Left renal cortex interstitium (tissue), 4 donors: ENCODE data around the gene RANBP3. TPM values are rescaled to one million over a fixed set of nuclear protein-coding genes. Genes with fewer than 3 reads are reported as not detected.
"Not testable (repeated sequence)": the region's sequence is repeated elsewhere in the genome, so short reads cannot be mapped to it uniquely, and the experiment has no call there.

Experiments used
- DNase-seq, 4 donors: peaks; one replicate each; pipeline ENCODE4 v3.0.0-alpha.2; 2013; ENCODE audit warnings: low read depth in 4 of 4, low spot score in 2 of 4, missing footprints in 1 of 4
- polyA plus RNA-seq, 4 donors: library from polyadenylated mRNA; unstranded; fragments of 120-200 nt; gene quantifications; one replicate each; pipeline ENCODE4 v1.2.1, GENCODE V29; 2013; ENCODE audit not compliant: insufficient read length in 4 of 4

The RANBP3 gene
- polyA plus RNA-seq, 4 donors: 67.7 to 73.7 (median 72.4) TPM

DNA sequence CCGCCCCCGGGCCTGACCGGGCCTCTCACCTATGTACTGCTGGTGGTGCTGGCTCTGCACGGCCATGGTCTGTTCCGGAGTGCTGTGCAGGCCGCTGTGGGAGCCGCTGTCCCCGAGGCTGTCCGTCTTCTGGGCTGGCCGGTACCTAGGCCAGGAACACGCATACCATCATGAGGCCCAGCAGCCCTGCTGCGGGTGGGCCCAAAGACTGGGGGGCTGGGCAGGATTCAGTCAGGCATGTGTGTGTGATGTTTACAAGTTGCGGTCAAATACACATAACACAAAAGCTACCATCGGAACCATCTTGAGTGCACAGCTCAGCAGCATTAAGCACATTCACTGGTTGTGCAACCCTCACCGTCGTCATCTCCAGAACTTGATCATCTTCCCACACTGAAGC, 32.2 kb upstream of the RANBP3 start:
- no peak for DNase-seq

DNA sequence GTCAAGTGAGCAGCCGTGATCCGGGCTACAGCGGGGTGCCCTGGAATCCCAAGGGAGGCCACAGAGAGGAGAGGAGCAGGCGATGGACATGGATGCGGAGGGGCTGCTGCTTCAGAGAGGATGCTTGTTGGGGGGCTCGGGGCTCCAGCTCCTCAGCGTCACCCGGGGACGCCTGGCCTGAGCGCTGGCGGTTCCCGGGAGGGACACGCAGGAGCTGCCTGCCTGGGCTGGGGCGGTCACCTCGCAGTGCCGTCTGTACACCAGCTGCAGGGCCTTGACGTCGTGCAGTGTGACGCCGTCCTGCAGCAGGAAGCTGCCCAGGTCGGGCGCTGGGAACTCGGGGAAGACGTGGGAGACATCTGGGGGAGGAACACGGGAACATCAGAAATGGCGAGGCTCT, 29.9 kb upstream of the RANBP3 start:
- no peak for DNase-seq

- no peak for DNase-seq
Observed at GRCh38 chr19:6006896-6007295, 29.0 kb upstream of the RANBP3 start.

DNA sequence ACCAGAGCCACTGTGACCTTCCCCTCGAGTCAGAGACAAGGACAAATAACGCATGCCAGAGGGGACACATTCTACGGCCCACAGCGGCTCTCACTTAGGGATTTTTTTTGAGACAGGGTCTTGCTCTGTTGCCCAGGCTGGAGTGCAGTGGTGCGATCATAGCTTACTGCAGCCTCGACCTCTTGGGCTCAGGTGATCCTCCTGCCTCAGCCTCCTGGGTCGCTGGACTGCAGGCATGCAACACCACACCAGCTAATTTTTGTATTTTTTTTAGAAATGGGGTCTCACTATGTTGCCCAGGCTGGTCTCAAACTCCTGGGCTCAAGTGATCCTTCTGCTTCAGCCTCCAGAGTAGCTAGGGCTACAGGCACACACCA, 28.1 kb upstream of the RANBP3 start:
- DNase-seq: not testable (repeated sequence)

DNA sequence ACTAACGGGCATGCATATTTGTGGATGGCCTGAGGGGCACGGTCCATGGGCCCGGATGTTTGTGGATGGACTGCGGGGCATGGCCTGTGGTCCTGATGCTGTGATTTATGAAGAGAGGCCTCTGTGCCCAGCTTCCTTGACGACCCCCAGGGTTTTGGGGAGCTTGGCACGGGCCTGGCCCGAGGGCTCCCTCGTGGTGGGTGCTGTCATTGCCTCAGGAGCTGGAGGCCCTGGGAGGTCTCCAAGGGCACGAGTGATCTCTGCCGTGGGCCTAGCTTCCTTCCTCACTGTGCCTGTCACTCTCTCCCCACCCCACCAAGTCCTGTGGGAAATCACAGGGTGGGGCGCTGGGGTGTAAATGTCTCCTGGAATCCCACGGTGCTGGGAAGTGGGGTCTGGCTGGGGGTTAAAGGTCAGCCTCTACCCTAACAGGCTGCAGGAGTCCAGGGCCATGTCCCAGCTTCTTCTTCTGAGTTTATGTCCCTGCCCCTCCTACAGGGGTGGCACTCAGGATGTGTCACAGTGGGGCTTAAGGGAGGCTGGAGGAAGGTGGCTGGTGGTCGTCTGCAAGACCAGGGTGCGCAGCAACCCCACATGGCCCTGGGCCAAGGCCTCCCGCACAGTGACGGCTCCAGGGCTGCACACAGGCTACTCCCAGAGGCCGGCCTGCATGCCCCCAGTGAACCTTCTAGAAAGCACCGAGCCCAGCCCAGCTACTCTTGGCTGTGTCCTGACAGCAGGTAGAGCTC, 27.6 kb upstream of the RANBP3 start:
- no peak for DNase-seq

GRCh38 chr19:6003976-6004375, 26.0 kb upstream of the RANBP3 start:
- DNase-seq: no peak

DNA sequence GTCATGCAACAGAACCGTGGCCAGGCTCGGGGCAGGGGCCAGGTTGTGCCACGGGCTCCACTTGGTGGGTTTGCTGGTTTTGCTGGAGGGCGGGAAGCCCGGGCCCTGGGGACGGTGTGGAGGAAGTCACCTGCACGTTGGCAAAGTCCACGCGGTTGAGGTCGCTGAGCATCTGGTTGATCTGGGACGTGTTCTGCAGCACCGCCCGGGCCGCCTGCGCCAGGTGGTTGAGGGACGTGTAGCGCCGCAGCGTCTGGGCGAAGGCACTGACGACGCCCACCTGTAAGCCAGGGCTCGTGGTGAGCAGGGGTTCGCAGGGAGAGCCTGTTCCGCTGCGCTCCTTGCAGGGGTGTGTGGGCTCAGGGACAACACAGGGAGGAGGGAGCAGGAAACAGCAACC, 24.7 kb upstream of the RANBP3 start:
- no peak for DNase-seq

- DNase-seq: no peak
Observed at GRCh38 chr19:6000228-6000847, 22.4 kb upstream of the RANBP3 start.

GRCh38 chr19:5999693-6000092, 21.8 kb upstream of the RANBP3 start:
- DNase-seq: no peak

DNA sequence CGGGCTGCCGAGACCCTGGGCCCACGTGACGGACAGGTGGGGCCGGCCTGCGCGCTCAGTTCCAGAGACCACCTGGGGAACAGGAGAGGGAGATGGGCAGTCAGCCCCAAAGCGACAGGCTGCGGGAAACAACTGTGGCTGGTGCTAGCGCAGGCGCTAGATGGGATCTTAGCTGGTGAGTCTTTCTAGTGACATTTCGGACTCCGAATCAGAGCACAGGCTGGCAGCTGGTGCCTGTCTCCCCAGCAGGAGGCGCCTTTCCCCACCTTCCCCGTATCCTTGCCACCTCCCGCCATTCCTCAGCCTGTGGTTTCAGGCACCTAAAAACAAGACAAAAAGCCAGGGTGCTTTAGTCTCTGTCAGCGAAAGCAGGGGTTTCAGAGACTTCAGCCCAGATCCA, 19.4 kb upstream of the RANBP3 start:
- no peak for DNase-seq

DNA sequence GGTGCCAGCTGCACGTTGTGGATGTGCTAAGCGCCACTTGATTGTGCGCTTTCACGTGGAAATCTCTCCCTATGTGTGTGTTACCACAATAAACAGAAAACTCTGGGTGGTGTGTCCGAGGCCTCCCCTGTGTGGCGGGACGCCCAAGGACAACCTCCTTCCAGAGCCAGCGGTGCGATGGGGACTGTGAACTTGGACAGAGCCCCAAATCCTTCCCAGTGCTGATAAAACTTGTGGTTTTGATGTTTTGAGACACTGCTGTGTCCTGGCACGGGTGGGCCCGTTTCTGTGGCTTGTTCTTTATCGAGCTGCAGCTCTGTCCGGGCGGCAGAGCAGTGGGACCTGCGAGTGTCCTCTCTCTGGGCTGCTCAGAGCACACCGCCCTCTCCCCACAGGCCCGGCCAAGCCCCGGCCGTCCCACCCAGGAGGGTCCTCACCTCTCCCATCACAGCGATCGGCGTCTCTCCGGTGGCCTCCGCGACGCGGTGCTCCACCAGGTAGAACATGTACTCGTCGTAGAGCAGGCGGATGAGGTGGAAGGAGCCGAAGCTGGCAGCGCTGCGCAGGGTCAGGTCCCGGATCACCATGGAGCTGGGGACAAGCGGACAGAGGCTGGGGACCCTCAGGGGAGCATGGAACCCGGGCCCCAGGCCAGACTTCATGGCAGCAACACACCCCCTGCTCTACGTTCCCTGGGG, 18.8 kb upstream of the RANBP3 start:
- DNase-seq: no peak

DNA sequence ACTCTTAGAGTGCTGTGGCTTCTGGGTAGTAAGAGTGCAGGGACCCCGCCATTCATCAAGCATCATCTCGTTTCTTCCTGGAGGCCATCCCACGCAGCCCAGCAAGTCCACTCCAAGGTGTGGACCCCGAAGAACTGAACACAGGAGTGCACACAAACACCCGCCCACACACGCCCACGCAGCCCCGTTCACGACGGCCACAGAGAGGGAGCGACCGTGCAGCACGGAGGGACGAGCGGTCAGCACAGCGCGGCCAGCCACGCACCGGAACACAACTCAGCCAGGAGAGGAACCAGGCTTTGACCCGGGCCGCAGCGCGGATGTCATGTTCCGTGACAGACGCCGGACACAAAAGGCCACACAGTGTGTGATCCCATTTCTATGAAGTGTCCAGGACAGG, 18.2 kb upstream of the RANBP3 start:
- DNase-seq: no peak

- no peak for DNase-seq
Observed at GRCh38 chr19:5995606-5996005, 17.7 kb upstream of the RANBP3 start.

DNA sequence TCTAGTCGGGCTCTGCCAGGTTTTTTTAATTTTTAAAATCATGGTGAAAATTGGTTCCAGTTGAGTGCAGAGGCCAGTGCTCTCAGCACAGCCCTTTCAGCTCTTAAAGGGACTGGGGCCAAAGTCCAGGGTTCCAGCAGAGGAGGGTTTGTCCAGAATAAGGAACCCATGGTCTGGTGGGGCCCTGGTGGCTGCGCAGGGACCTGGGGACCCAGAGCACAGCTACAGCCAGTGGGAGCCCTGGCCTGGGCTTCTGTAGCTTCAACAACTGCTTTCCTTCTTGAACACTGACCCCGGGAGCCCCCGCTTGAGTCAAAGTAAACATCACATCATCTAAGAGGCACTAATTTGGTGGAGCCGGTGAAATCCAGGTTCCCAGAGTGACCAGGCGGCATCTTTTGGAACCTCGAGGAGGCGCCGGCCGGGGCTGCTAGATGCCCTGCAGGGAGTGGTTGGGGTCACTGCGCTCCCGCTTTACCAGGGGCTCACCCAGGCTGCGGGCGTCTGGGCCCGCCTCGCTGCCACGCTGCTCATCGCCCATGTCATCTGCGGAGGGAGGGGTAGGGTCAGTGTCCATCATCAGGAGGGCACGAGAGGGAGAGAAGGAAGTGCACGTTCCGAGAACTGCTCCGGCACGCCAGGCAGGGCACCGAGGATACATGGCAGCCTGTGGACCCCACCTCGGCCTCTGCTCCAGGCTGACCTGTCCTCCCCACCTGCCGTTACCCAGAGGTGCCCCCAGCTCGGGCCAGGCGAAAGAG, 16.6 kb upstream of the RANBP3 start:
- no peak for DNase-seq

GRCh38 chr19:5993648-5994358, 15.9 kb upstream of the RANBP3 start:
- peak in 3 of 4 donors; percentile 47 to 71 (median 54) for DNase-seq

- DNase-seq: no peak
Observed at GRCh38 chr19:5993201-5993600, 15.3 kb upstream of the RANBP3 start.

GRCh38 chr19:5992756-5993155, 14.8 kb upstream of the RANBP3 start:
- DNase-seq: no peak

DNA sequence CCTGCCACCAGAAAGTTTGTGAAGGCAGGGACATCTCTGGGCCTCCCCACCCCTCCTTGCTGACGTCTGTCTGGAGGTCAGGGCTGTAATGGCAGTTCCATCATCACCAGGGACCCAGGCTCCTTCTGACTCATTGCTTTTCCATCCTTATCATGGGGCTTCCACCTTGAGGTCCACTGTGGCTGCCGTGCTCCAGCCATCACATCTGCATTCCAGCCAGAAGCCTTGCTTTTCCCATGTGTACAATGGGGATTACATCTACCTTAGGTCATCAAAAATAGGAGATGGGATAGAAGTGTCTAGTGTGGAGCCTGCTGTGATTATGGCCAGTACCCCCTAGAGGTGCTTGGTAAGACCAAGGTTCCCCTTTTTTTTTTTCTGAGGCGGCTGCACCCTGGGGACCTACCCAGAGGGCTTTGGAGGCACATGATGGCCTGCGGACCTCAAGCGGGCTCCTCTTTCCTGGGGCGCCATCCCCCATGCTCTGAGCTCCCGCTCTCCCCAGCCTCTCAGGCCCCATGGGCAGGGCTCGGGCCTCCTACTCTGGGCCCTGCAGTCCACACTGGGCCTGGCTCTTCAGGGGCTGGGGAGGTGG, 13.4 kb upstream of the RANBP3 start:
- DNase-seq: no peak

DNA sequence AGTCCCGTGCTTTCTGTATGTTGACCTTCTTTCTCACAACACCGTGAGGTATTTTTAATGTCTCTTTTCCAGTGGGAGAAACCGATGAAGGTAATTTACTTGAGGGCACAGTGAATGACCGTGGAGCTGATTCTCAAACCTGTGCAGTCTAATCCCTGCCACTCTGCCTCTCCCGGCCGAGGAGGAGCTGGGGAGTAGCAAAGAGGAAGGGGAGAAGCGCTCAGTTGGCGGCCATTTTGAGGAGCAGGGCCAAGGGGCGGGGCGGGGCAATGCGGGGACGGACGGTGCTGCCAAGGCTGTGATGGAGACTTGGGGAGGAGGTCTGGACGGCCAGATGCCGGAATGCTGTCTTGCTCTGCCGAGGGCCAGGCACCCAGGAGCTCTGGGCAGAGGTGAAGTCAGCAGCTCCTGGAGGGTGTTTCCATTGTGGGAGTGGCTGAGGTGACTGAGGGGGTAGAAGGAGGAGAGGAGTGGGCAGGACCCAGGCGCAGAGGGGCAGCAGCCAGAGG, 12.4 kb upstream of the RANBP3 start:
- no peak for DNase-seq
